ENCODE measurements around the gene ARMH1.
"Not testable (repeated sequence)": the region's sequence is repeated elsewhere in the genome, so short reads cannot be mapped to it uniquely, and the experiment has no call there.

ARMH1 gene

GRCh38 chr1:44696101-44696500 is 21.6 kb downstream of the ARMH1 start:
- TF ChIP-seq CTCF (conservative IDR thresholded peaks at IDR 0.05; ENCODE audit: low read length) = no peak
- no peak overlapping the region for H3K4me3 ChIP-seq (ENCODE audit: low read length)
- no peak for DNase-seq (ENCODE audit: low read depth)

DNA sequence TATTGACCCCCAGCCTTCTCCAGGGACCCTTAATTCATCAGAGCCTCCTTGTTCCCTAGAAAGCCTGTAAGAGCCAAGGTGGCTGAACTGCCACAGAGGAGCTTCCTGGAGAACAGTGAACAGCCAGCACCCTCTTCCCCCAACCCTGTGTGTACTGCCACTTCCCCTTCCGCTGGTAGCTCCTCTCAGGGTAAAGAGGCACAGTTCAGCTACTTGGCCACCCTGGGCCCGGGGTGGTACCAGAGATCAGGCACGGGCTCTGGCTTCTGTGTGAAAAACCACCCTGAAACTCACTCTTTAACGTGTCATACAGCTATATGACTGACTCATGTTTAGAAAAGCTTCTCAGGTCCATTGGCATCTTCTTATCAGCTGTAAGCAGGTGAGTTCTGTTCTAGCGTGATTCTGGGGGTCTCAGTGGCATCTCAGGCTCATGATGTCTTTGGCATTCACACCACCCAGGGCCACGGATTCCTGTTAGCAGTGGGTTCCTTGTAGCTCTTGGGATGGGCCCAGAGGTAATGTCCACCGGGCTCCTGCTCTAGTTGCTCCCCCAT is 22.4 kb downstream of the ARMH1 start:
- no peak for DNase-seq (ENCODE audit: low read depth)
- H3K4me3 ChIP-seq (ENCODE audit: low read length) = no peak overlapping the region
- TF ChIP-seq CTCF (conservative IDR thresholded peaks at IDR 0.05; ENCODE audit: low read length) = no peak

DNA sequence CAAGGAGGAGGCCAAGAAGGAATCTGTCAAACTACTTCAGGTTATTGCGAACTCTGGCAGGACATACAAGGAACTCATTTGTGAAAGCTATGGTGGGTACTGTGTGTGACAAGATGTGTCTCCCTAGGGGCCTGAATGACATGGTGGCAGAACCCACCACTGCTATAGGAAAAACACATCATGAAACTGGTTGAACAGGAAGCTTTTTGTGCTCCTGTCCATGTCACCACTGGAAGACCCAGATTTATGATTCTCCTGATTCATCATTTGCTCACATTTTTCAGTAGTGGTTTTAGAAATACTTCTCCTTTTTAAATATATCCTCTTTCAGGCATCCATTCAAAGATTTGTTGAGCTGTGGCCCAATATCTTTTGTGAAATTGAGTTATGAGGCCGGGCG is 23.6 kb downstream of the ARMH1 start:
- H3K4me3 ChIP-seq (ENCODE audit: low read length) = no peak overlapping the region
- DNase-seq (ENCODE audit: low read depth) = no peak
- no peak for TF ChIP-seq CTCF (conservative IDR thresholded peaks at IDR 0.05; ENCODE audit: low read length)

- H3K4me3 ChIP-seq (ENCODE audit: low read length); DNase-seq (ENCODE audit: low read depth): not testable (repeated sequence)
Measured at GRCh38 chr1:44699375-44699774, 24.9 kb downstream of the ARMH1 start.

- no peak for DNase-seq (ENCODE audit: low read depth)
- TF ChIP-seq CTCF (conservative IDR thresholded peaks at IDR 0.05; ENCODE audit: low read length) = no peak
Measured at GRCh38 chr1:44700573-44700972, 26.1 kb downstream of the ARMH1 start.

DNA sequence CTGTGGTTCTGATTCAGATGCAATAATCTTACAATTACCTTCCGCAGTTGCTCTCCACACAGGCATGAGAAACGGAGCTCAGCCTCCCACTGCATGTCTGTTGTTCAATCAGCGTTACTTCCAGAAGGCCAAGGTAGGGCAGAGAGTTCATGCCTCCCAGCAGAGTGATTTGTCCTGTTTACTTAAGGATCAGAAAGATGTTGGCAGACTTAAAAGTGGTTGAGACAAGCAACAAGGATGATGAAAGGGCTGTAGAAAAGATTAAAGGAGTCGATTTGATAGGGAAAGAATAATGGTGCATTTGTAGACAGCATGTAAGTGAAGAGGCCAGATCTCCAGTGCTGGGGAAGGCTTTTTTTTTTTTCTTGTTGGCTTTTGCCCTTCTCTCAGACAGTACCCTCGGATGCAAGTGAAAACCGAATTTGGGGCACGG is 26.6 kb downstream of the ARMH1 start:
- DNase-seq (ENCODE audit: low read depth) = no peak
- H3K4me3 ChIP-seq (ENCODE audit: low read length) = no peak overlapping the region
- no peak for TF ChIP-seq CTCF (conservative IDR thresholded peaks at IDR 0.05; ENCODE audit: low read length)

More at GRCh38 chr1:44700573-44700972, 26.1 kb downstream of the ARMH1 start:
- no peak overlapping the region for H3K4me3 ChIP-seq (ENCODE audit: low read length)

DNA sequence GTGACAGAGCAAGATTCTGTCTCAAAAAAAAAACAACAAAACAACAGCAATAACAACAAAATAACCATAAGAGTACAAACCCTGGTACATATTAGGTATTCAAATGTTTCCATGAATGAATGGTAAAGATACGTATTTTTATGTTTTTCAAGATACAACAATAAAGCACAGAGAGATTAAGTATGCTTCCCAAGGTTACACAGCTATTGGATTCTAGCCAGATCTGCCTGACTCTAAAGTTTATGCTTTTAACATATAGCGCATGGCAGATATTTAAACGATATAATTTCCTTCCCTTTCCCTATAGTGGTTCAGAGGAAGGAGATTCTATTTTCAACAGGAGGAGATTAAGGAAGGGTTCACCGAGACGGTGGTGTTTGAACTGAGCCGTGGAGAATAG is 31.0 kb downstream of the ARMH1 start:
- H3K4me3 ChIP-seq (ENCODE audit: low read length) = no peak overlapping the region
- no peak for DNase-seq (ENCODE audit: low read depth)
- TF ChIP-seq CTCF (conservative IDR thresholded peaks at IDR 0.05; ENCODE audit: low read length) = no peak

GRCh38 chr1:44705938-44706337 is 31.4 kb downstream of the ARMH1 start:
- no peak for TF ChIP-seq CTCF (conservative IDR thresholded peaks at IDR 0.05; ENCODE audit: low read length)
- H3K4me3 ChIP-seq (ENCODE audit: low read length) = no peak overlapping the region
- no peak for DNase-seq (ENCODE audit: low read depth)
